H1 (cell line): ENCODE results near the gene SLC2A3. TPM values are rescaled to one million over a fixed set of nuclear protein-coding genes. Genes with fewer than 3 reads are reported as not detected.
A peak's percentile ranks its signal among the peaks of the same experiment; 100 is the strongest.

ENCODE experiments used
- HDAC6 ChIP-seq: IDR thresholded peaks from one replicate; pipeline ENCODE4 v1.7.1; 2012; ENCODE audit warnings: low read depth, mild to moderate bottlenecking, inconsistent platforms, low read length, moderate library complexity
- KDM1A ChIP-seq: fragments of 200-600, 300-600 bp; sonication (generic); IDR thresholded peaks from 2 replicates; pipeline ENCODE4 v1.7.1; 2016; ENCODE audit warnings: mild to moderate bottlenecking, low read length, borderline replicate concordance
- POLR2A ChIP-seq, 2 experiments: IDR thresholded peaks; 1 replicate in 1 of 2; 2 replicates in 1 of 2; pipeline ENCODE4 v1.6.1; 2011; ENCODE audit warnings: low read depth in 2 of 2, low read length in 2 of 2, mild to moderate bottlenecking in 2 of 2; ENCODE audit errors: control extremely low read depth in 1 of 2
- RAD21 ChIP-seq, 2 experiments: IDR thresholded peaks in 1 of 2; conservative IDR thresholded peaks in 1 of 2; 2 replicates each; pipeline ENCODE4 v1.6.1; 2011; ENCODE audit warnings: low read depth in 2 of 2, low read length in 2 of 2, improper control_type of control experiment in 1 of 2, inconsistent platforms in 1 of 2, mild to moderate bottlenecking in 1 of 2, moderate library complexity in 1 of 2
- SP1 ChIP-seq: IDR thresholded peaks from 2 replicates; pipeline ENCODE4 v1.6.1; 2011; ENCODE audit warnings: low read depth, low read length
- SP2 ChIP-seq: IDR thresholded peaks from 2 replicates; pipeline ENCODE4 v1.6.1; 2012; ENCODE audit warnings: mild to moderate bottlenecking, low read length, inconsistent platforms
- TCF12 ChIP-seq: IDR thresholded peaks from 2 replicates; pipeline ENCODE4 v1.6.1; 2011; ENCODE audit warnings: low read depth, mild to moderate bottlenecking, low read length
- polyA plus RNA-seq, 7 experiments: library from polyadenylated mRNA; depleted of rRNA in 3 of 7; stranded (reverse) in 5 of 7; unstranded in 2 of 7; fragments of >200 nt in 5 of 7; fragments of 200-250 nt in 2 of 7; gene quantifications; 1 replicate in 5 of 7; 2 replicates in 1 of 7; 4 replicates in 1 of 7; pipeline versions ENCODE4 v1.2.1 to v1.2.3, GENCODE V29; 2011 to 2013; ENCODE audit warnings: missing spikeins in 2 of 7, mixed read lengths in 2 of 7
- total RNA-seq: library from RNA; stranded (reverse); fragmentation: NEBNext Ultra II Directional; extraction: Animal tissue kit (Norgen Biotek cat#: 25700); gene quantifications from 2 replicates; pipeline ENCODE4 v1.2.1, GENCODE V29; 2021

Gene SLC2A3
- total and polyA plus RNA-seq, 2 of the 8 experiments (the other 6 are each of a cell fraction or from before 2014, with no cell fraction given), result 417 to 688 TPM

DNA sequence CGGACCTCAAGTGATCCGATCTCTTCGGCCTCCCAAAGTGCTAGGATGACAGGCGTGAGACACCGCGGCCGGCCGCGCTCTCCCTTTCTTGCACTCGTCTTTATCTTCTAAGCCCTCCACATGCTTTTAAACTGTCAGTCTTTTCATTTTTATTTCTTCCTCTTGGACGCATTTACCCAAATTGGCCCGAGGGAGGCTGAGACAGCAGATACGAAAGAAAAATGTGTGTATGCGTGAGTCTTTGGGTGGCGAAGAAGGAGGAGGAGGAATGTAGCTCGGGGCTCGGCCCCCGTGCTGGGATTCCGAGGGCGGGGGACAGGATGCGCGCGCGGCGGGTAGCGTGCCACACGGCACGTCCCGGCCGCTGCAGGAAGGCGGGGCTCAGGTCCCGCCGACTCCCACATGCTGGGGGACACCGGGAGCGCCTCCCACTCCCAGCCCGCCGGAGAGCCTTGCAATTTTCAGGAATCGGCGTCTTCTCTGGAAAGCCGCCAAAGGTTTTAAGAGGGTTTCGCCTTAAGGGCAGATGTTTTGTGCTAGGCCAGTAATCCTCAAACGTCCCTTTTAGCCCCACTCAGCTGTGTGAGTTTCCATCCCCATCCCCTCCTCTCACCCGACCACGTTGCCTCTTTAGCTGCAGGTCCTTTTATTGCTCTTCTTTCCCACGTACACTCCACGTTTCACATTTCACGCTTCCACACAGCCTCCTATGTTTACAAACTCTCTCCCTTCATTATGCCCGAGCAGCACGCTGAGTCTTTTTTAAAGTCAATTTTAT is 34.7 kb upstream of the SLC2A3 start (continued):
- TF ChIP-seq KDM1A (peak; percentile 10; the same call in 1 of the 2 replicates), RAD21 (IDR thresholded peaks at IDR 0.05 in 1 of 2, conservative IDR thresholded peaks at IDR 0.05 in 1 of 2; ENCODE audit: low read depth in 2 of 2, low read length in 2 of 2) (0 out of 4 replicates have a peak, but pooled peaks of 1 of the 2 experiments have one; percentile 1), SP1 (peak; percentile 56; the same call in 1 of the 2 replicates), TCF12 (no peak), HDAC6 (no peak), POLR2A (IDR thresholded peaks at IDR 0.05; ENCODE audit: control extremely low read depth in 1 of 2, low read depth in 2 of 2, low read length in 2 of 2) (peak; percentile 25 to 82), SP2 (no peak)
